ENCODE measurements around the gene CACFD1. TPM values are rescaled to one million over a fixed set of nuclear protein-coding genes. Genes with fewer than 3 reads are reported as not detected.

The CACFD1 gene
- total and polyA plus RNA-seq, 2 experiments from 2014 or later: 5.8 to 18.2 TPM

- no peak for DNase-seq (ENCODE audit: low spot score)
- Histone ChIP-seq H3K4me1 (ENCODE audit: insufficient read depth) (peaks cover 8% of the 10 kb centered on the region), H3K4me3 (no peak overlapping the region), H3K27ac (ENCODE audit: low read depth) (no peak overlapping the region), H3K79me2 (replicated peaks; ENCODE audit: insufficient read depth) (peaks cover 16% of the 10 kb centered on the region), H4K20me1 (replicated peaks; ENCODE audit: insufficient read depth) (peaks cover 8% of the 10 kb centered on the region; the same call in 1 of the 2 replicates), H3K9me2 (ENCODE audit: insufficient read depth) (no peaks in the 10 kb centered on the region), H3K36me3 (ENCODE audit: insufficient read depth) (peaks cover 3% of the 10 kb centered on the region; the same call in 1 of the 2 replicates), H3K4me2 (no peak overlapping the region), H3F3A (replicated peaks; ENCODE audit: low read depth) (peaks cover 2% of the 10 kb centered on the region; the same call in 1 of the 2 replicates), H2AFZ (no peak overlapping the region), H3K27me3 (ENCODE audit: insufficient read depth) (no peaks in the 10 kb centered on the region)
- no peak for ATAC-seq
- Mint-ChIP-seq H3K27ac (no peak overlapping the region), H3K36me3 (ENCODE audit: low read depth) (peaks cover 9% of the 10 kb centered on the region; the same call in 2 of the 3 replicates), H3K4me1 (0 out of 3 replicates have a peak, but pooled peaks cover 2% of the 10 kb centered on the region), H3K9me3 (no peaks in the 10 kb centered on the region), H3K4me3 (no peak overlapping the region), H3K27me3 (ENCODE audit: insufficient read depth, low read depth, poor library complexity) (peaks cover 9% of the 10 kb centered on the region)
- TF ChIP-seq JUNB (IDR thresholded peaks at IDR 0.05; ENCODE audit: unreplicated experiment) (no peak), REST (IDR thresholded peaks at IDR 0.05; ENCODE audit: unreplicated experiment) (no peak), ZNF331 (CRISPR knock-in tag; IDR thresholded peaks at IDR 0.05; ENCODE audit: low read depth) (no peak), CTCF (conservative IDR thresholded peaks at IDR 0.05; ENCODE audit: low read depth in 2 of 2) (no peak), ZNF462 (CRISPR knock-in tag; IDR thresholded peaks at IDR 0.05) (no peak), POLR2AphosphoS5 (IDR thresholded peaks at IDR 0.05; ENCODE audit: low read depth) (no peak), ETS1 (IDR thresholded peaks at IDR 0.05) (no peak)
Observed at GRCh38 chr9:133473743-133474142, 14.0 kb downstream of the CACFD1 start.

Measured in GM23338 (cell line).